Cortex of kidney (tissue), 1 donor: ENCODE data around the gene SLC2A6.

ENCODE experiments used
- DNase-seq: peaks from one replicate; lab custom pipeline; 2025; lab: John Stamatoyannopoulos, UW

The SLC2A6 gene

GRCh38 chr9:133478851-133479711 lies at the start of gene SLC2A6:
TSS of gene SLC2A6 (minus strand) at chr9:133479099. CDS start at chr9:133479059, 40 bp downstream.
- no peak for DNase-seq

DNA sequence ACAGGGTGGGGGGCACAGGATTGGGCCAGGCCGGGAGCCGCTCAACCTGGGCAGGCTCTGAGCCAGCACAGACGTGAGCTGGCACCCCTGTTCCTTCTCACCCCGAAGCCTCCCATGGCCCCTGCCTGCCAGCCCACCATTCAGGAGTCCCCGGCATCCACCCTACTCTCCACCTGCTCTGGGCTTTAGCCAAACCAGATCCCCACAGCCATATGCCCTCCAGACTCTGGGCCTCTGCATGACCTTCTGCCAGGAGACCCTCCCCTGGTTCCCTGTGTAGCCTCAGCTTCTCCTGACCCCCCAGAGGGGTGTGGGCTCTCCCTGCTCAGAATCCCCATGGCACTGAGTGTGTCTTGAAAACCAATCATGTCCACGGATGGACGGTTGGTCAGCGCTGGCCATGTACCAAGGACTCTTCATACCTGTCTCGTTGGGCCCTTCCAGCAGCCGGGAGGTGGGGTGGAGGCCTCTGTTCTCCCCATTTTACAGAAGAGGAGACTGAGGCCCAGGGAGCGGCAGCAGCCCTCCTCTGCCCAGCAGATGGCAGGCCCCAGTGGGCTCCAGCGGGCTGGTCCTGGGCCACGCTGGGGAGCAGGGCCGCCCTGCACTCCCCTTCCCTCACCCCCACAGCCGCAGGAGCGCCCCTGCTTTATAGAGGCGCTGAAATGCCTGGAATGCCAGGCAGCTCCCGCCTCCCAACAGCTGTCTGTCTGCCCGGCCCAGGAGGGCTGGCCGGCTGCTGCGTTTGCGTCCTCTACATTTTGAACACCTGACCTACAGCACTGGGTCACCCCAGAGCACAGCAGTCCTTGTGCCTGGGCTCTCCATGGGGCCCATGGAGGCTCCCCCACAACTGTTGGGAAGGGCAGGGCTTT lies 49.3 kb upstream of the SLC2A6 start:
- no peak for DNase-seq

- no peak for DNase-seq
Measured at GRCh38 chr9:133527444-133527920, 48.6 kb upstream of the SLC2A6 start.

DNA sequence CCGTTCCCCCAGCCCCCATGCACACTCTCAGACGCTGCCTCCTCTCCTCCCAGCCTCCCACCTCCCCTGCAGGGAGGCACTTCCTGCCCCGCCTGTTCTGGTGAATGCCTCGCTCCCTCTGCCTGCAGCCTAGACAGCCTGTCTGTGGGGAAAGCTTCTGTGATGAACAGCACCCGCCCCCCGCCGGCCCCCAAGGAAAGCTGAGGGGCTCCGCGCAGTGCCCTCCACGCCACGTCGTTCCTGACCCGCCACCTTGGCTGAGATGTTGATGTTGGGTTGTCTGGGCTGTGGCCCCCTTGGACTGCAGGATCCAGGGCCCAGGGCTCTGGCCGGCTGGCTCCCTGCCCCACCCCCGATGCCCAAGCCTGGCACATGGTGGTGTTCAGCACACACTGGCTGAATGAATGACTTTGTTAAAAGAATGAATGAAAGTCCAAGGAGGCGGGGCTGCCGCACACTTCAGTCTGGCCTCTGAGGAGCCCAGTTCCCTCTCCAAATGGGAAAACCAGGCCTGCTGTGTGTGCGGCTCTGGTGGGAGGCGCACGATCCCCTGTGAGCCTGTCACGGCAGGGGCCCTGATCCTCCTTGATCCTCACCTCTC lies 47.9 kb upstream of the SLC2A6 start:
- DNase-seq, result no peak

DNA sequence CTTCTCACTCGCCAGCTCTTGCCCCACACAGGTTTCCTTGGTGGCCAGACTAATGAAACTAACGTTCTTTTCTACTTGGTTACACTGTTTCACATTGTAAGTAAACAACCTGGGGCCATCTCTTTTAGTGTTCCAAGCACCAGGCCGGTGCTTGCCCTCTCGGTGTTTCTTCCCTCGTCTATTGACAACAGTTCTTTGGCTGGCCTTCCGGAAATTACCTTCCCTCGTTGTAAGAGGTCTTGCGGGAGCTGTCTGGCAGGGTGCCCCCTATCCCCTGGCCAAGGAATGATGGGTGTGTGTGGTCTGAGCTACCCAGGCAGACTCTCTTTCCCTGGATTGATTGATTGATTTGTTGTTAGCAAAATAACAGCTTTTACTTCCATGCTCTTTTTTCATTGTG lies 46.8 kb upstream of the SLC2A6 start:
- DNase-seq, result no peak

GRCh38 chr9:133524679-133525228 lies 45.9 kb upstream of the SLC2A6 start, which contains the start of gene MYMK:
TSS of gene MYMK (minus strand) at chr9:133524959. CDS start at chr9:133524844, 115 bp downstream.
- DNase-seq, result no peak

DNA sequence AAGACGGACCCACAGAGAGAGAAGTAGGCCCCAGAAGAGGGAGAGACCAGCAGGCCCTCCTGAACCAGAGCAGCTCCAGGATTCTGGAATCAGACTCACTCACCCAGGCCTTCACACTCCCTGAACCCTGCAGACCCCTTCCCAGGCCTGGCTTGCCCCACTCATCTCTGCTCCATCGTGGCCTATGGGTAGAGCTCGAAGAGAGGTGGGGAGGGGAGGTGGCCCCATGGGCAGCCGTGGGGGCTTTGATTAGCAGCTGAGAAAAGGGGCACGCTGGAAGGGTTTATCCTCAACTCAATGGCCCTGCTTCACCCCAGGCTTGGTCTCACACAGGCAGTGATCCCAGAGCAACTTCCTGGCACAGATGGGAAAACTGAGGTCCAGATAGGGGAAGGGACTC lies 45.2 kb upstream of the SLC2A6 start:
- DNase-seq, result no peak

DNA sequence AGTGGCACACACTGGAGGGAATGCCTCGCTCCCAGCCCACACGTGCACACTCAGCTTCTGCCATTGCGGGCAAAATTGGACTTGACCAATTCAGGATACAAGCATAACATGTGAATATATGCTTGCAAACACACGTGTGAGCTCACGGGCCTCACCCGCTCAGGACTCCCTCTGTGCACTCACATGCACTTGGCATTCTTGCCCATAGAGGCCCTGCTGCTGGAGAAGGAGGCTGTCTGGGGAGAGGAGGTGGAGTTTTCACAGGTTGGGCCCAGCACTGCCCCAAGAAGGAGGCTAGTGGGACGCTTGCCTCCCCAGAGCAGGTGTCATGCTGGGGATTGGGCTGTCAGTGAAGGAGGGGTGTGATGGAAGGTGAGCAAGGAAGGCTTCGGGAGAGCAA lies 44.2 kb upstream of the SLC2A6 start:
- no peak for DNase-seq

DNA sequence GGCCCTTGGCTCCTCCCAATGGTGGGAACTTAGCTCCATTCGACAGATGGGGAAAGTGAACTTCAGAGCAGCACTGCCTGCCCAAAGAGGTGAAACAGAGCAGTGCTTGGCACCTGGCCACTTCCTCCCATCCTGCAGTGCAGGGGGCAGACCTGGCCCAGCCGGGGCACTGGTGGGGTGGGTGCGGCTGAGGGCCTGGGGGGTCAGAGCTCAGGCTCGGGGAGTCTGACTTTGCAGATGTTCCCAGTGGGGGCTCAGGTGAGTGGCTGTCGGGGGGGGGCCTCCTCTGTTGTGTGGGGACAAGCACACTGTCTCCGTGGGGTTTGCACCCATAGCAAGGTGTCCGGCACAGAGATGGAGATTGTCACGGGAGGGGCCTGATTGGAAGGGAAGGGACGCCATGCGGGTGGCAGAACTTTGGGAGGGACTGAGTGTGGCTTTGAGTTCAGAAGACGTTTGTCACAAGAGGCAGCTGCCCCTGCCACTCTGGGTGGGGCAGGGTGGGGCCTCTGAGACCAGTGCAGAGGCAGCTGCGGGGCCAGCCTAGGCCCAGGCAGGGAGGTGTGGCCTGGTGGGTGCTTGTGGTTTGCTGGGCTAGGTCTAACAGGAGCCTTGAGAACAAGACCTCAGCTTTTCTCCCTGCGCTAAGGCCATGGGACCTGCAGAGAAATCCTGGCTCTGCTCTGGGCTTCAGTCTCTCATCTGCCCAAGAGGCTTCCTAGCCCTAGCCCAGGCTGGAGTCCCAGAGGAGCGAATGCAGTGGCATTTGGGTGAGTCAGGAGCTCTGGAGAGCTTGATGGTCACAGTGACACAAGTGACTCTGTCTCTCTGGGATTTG lies 43.4 kb upstream of the SLC2A6 start:
- DNase-seq, result no peak

DNA sequence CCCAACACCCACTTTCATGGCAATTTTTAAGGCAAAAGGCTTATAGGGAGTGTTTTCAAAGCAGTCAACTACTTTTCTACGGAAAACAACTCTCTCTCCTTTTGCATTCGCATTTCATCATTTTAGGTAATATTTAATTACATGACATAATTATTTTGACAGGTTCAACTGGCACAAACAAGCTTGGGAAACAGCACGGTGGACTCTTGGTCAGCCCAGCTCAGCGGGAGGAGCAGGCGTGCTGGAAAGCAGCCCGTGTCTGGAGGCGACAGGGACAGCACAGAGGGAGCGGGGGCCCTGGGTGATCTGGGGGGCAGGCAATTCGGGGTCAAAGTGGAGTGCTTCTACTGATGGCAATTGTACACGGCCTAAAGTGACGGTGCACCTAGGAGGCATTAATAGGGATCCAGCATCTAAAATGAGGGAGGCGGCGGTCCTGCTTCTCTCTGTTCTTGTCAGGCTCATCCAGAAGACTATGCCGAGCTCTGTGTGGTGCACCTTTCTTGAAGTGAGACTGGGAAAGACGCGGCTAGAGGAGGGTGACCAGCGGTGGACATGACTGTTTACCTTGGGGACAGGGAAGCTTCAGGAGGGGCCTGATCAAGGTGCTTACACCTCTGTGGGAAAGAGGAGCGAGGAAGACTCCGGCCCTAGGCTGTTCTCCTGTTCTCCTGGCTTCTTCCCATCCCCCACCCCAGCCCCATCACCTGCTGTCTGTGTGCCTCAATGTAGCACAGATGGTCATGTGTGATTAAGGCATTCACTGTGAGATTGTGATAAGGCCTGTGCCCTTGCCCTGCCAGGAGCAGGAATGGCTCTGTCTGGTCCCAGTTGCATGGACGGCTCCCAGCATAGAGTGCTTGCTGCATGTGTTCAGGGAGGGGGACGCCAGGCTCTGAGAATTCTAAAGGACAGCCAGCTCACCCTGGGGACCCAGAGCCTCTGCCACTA lies 42.5 kb upstream of the SLC2A6 start:
- no peak for DNase-seq

GRCh38 chr9:133520121-133520835 lies 41.4 kb upstream of the SLC2A6 start:
- DNase-seq, result no peak

DNA sequence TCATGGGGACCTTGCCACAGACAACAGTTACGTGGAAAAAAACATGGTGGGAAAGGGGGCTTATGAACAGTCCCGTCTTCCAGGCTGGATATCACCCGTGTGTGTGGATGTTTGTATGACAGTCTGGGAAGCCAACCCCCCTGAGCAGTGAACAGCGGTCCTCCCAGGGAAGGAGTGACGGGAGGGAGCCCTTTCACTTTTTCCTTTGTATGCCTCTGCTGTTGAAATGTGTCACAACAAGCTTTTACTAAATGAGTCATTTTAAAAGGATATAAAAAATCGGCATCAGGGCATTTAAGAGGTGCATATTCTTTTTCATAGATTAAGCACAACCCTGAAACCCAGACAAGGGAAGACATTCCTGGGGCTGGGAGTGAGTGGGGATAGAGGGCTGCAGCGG lies 40.8 kb upstream of the SLC2A6 start:
- DNase-seq, result no peak

DNA sequence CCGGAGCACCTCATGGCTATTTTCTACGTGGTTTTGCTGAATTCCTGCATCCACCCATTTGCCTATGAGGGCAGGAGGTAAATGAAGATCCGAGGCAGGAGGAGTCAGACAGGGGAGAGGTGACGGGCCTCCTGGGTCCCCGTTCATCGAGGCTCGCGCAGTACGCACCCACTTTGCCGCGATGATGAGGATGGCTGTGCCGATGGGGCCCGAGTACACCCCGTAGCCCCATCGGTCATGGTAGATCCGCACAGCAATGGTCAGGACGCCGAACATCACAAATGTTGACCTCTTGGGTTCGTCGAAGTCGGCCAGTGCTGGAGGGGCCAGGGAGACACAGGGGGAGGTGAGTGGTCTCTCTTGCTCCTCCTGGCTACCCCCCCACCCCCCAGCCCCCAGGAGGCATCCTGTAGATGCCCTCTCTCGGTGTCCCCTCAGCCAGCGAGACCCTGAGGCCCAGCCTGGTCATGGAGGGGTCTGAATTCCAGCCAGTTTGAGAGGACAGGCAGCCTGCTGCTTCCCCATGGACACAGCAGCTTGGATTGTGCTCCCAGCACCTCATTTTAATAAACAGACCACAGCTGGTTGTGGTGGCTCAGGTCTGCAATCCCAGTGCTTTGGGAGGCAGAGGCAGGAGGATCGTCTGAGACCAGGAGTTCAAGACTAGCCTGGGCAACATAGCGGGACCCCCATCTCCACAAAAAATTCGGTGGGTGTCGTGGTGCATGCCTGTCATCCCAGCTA lies 40.0 kb upstream of the SLC2A6 start:
- DNase-seq, result no peak

DNA sequence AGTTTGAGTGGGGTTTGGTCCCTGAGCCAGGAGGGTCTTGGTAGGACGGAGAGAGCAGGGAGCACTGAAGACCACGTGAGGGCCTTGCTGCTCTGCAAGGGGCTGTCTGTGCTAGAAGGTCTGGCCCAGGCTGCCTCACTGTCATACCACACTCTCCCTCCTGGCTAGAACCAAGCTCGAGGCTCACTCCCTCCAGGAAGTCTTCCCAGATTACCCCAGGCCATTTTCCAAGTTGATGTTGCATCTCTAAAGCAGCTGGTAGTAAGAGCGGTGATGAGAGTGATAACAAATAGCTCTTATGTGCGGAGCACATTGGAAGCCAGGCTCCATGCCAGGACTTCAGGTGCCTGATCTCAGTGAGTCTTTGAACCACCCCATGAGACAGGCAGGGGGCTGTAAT lies 39.3 kb upstream of the SLC2A6 start:
- DNase-seq, result no peak

GRCh38 chr9:133517711-133518110 lies 38.8 kb upstream of the SLC2A6 start:
- DNase-seq, result no peak

DNA sequence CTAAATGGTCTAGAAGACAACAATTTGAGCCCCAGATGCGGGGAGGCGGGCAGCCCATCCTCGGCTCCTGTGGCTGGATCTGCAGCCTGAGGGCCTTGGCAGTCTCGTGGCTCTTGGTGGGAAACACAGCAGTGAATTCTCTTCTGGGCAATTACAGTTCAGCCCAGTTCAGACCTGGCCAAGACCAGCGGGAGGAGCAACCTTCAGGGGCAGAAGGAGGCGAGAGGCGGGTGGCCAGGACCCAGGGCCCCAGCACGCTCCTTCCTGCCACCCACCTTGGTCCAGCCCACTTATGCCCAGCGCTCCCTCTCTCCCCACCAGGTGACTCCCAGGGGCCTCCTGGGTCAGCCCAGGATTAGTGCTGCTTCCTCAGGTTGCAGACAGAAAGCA lies 38.1 kb upstream of the SLC2A6 start:
- DNase-seq, result no peak

- no peak for DNase-seq
Measured at GRCh38 chr9:133516256-133516960, 37.5 kb upstream of the SLC2A6 start.
